Endothelial cell of umbilical vein (primary cell): Measurements from ENCODE around the gene GOLGA2. TPM values are rescaled to one million over a fixed set of nuclear protein-coding genes. Genes with fewer than 3 reads are reported as not detected.

Experiments used
- BruUV-seq: library from RNA; stranded (reverse); fragments of 400-500 nt; replicated peaks from 2 replicates; lab custom pipeline; 2021; lab: Mats Ljungman, UMichigan
- CTCF ChIA-PET: fragments of 300-600, 350-600 bp; sonication (Branson Sonifier 250); formaldehyde crosslinking; loops from one replicate; lab custom pipeline; 2021; ENCODE audit warnings: antibody characterized with exemption, inconsistent platforms; lab: Charles Lee
- POLR2A ChIA-PET: fragments of 300-600, 350-600 bp; sonication (Branson Sonifier 250); formaldehyde crosslinking; loops from one replicate; lab custom pipeline; 2021; ENCODE audit warnings: antibody characterized with exemption, inconsistent platforms; lab: Charles Lee
- DNase-seq: peaks from one replicate; pipeline ENCODE4 v3.0.0-alpha.2; 2011; ENCODE audit warnings: low read depth, low spot score
- FAIRE-seq: peaks from 2 replicates; lab custom pipeline; 2011; peaks lifted over from hg19 to GRCh38; lab: Jason Lieb, UNC
- H2AFZ ChIP-seq: 2 replicates; pipeline ENCODE4 v1.6.0; 2012; ENCODE audit warnings: low read depth, low read length, control low read depth, inconsistent platforms
- H3K27ac ChIP-seq: 2 replicates; pipeline ENCODE4 v1.5.1; 2011; ENCODE audit warnings: low read depth, mild to moderate bottlenecking, control low read depth, low read length, moderate library complexity; ENCODE audit not compliant: insufficient read depth
- H3K27me3 ChIP-seq, 2 experiments: 2 replicates each; pipeline versions ENCODE4 v1.6.0 to v1.6.1; 2011; ENCODE audit warnings: low read length in 2 of 2, mixed read lengths in 1 of 2; ENCODE audit not compliant: control insufficient read depth in 2 of 2, insufficient read depth in 2 of 2
- H3K36me3 ChIP-seq, 2 experiments: 2 replicates in 1 of 2; 3 replicates in 1 of 2; pipeline ENCODE4 v1.5.1; 2011; ENCODE audit warnings: low read length in 2 of 2, mild to moderate bottlenecking in 1 of 2, moderate library complexity in 1 of 2; ENCODE audit not compliant: control insufficient read depth in 2 of 2, insufficient read depth in 2 of 2; ENCODE audit errors: extremely low read depth in 1 of 2
- H3K4me1 ChIP-seq: 3 replicates; pipeline ENCODE4 v1.5.1; 2011; ENCODE audit warnings: mild to moderate bottlenecking, low read length; ENCODE audit not compliant: control insufficient read depth, insufficient read depth; ENCODE audit errors: extremely low read depth
- H3K4me2 ChIP-seq: 2 replicates; pipeline ENCODE4 v1.6.1; 2011; ENCODE audit warnings: low read length, control low read depth, mixed read lengths; ENCODE audit not compliant: insufficient read depth
- H3K4me3 ChIP-seq, 3 experiments: fragments of 200-600 bp in 1 of 3; sonication (generic), shearing (Covaris generic) in 1 of 3; replicated peaks in 1 of 3; 2 replicates each; pipeline ENCODE4 v1.5.1; 2011 to 2016; ENCODE audit warnings: control low read depth in 3 of 3, low read length in 3 of 3, mild to moderate bottlenecking in 2 of 3, inconsistent platforms in 1 of 3, low read depth in 1 of 3, moderate library complexity in 1 of 3; ENCODE audit not compliant: insufficient read depth in 1 of 3
- H3K79me2 ChIP-seq: 2 replicates; pipeline ENCODE4 v1.6.0; 2012; ENCODE audit warnings: low read length, inconsistent platforms; ENCODE audit not compliant: control insufficient read depth, insufficient read depth
- H3K9ac ChIP-seq: replicated peaks from 2 replicates; pipeline ENCODE3; 2011; ENCODE audit warnings: low read length, control low read depth; ENCODE audit not compliant: insufficient read depth; ENCODE audit errors: extremely low read depth
- H3K9me1 ChIP-seq: replicated peaks from 3 replicates; pipeline ENCODE4 v1.6.0; 2011; ENCODE audit warnings: mild to moderate bottlenecking, low read length; ENCODE audit not compliant: control insufficient read depth, insufficient read depth; ENCODE audit errors: extremely low read depth
- H3K9me3 ChIP-seq: replicated peaks from 2 replicates; pipeline ENCODE4 v1.5.1; 2012; ENCODE audit warnings: low read length, inconsistent platforms; ENCODE audit not compliant: control insufficient read depth, insufficient read depth
- H4K20me1 ChIP-seq: replicated peaks from 2 replicates; pipeline ENCODE3; 2011; ENCODE audit warnings: mild to moderate bottlenecking, low read length; ENCODE audit not compliant: control insufficient read depth, insufficient read depth; ENCODE audit errors: extremely low read depth
- EZH2 ChIP-seq: IDR thresholded peaks from 2 replicates; pipeline ENCODE4 v1.6.1; 2012; ENCODE audit warnings: borderline replicate concordance, low read depth, mild to moderate bottlenecking, moderate library complexity, low read length, inconsistent platforms; ENCODE audit not compliant: severe bottlenecking
- FOS ChIP-seq: IDR thresholded peaks from 2 replicates; pipeline ENCODE4 v1.6.1; 2011; ENCODE audit warnings: mild to moderate bottlenecking, low read length, moderate library complexity, borderline replicate concordance; ENCODE audit not compliant: insufficient read depth
- GATA2 ChIP-seq: IDR thresholded peaks from 2 replicates; pipeline ENCODE4 v1.7.0; 2011; ENCODE audit warnings: low read depth, mild to moderate bottlenecking, moderate library complexity, mixed read lengths, low read length; ENCODE audit not compliant: insufficient read length, insufficient read depth
- JUN ChIP-seq: IDR thresholded peaks from 2 replicates; pipeline ENCODE4 v1.6.1; 2011; ENCODE audit warnings: borderline replicate concordance, low read depth; ENCODE audit not compliant: insufficient read length, insufficient read depth
- MAX ChIP-seq: IDR thresholded peaks from 2 replicates; pipeline ENCODE4 v1.6.1; 2011; ENCODE audit not compliant: insufficient read depth, insufficient read length
- MYC ChIP-seq: IDR thresholded peaks from one replicate; pipeline ENCODE4 v1.6.1; 2011; ENCODE audit warnings: mild to moderate bottlenecking, low read depth, low read length
- POLR2A ChIP-seq: IDR thresholded peaks from 2 replicates; pipeline ENCODE4 v1.6.1; 2012; ENCODE audit warnings: low read depth, mild to moderate bottlenecking, control low read depth, low read length
- POLR2AphosphoS5 ChIP-seq: IDR thresholded peaks from 2 replicates; pipeline ENCODE4 v1.6.1; 2012; ENCODE audit warnings: low read depth, mild to moderate bottlenecking, control low read depth, low read length, moderate library complexity; ENCODE audit not compliant: insufficient read depth
- dilution Hi-C: fragments of 300-500 bp; cut with MboI; formaldehyde crosslinking; loops from one replicate; pipeline ENCODE4 v1.15.0; 2019; ENCODE audit warnings: low sequenced_read_pairs; ENCODE audit not compliant: extremely low pct_ligation_motif_present
- intact Hi-C: fragments of 100-400 bp; cut with micrococcal nuclease; formaldehyde crosslinking; loops from one replicate; pipeline ENCODE4 v1.10.0; 2022
- polyA plus RNA-seq, 4 experiments: library from polyadenylated mRNA; depleted of rRNA in 3 of 4; stranded (reverse) in 3 of 4; unstranded in 1 of 4; fragments of >200 nt; gene quantifications; 2 replicates each; pipeline versions ENCODE4 v1.2.1 to v1.2.3, GENCODE V29; 2011 to 2012; ENCODE audit warnings: missing spikeins in 1 of 4
- total RNA-seq: library from RNA; stranded (reverse); gene quantifications from 2 replicates; pipeline ENCODE4 v1.2.3, GENCODE V29; 2021
- TF ChIP-seq, protein P1 (sequence below), 2 donors: IDR thresholded peaks; 1 replicate in 1 of 2; 2 replicates in 1 of 2; pipeline ENCODE4 v1.5.1; 2011; ENCODE audit warnings: low read length in 2 of 2, mild to moderate bottlenecking in 2 of 2, moderate library complexity in 2 of 2, control low read depth in 1 of 2, inconsistent platforms in 1 of 2, low read depth in 1 of 2; ENCODE audit not compliant: insufficient read depth in 1 of 2; ENCODE audit errors: extremely low read depth in 1 of 2

The GOLGA2 gene
- total and polyA plus RNA-seq, 2 donors (not counting 3 experiments of a cell fraction or from before 2014, with no cell fraction given): 52.3 to 114 TPM

- no peaks in the 10 kb centered on the region for H3K9me3 ChIP-seq
- H3K79me2 ChIP-seq: no peaks in the 10 kb centered on the region
- H3K27ac ChIP-seq: no peak overlapping the region
- peaks cover 3 to 13% of the 10 kb centered on the region in 2 experiments for H3K36me3 ChIP-seq
- DNase-seq (no peak), FAIRE-seq (no peak)
- no peaks in the 10 kb centered on the region for H3K9me1 ChIP-seq
- no peak overlapping the region for H2AFZ ChIP-seq
- no peak overlapping the region for H3K4me2 ChIP-seq
- dilution Hi-C loops: no loop called here
- TF ChIP-seq GATA2 (no peak), JUN (no peak), POLR2A (no peak), MAX (no peak), EZH2 (no peak), MYC (no peak), POLR2AphosphoS5 (no peak), FOS (no peak)
- TF ChIP-seq, protein P1, sequence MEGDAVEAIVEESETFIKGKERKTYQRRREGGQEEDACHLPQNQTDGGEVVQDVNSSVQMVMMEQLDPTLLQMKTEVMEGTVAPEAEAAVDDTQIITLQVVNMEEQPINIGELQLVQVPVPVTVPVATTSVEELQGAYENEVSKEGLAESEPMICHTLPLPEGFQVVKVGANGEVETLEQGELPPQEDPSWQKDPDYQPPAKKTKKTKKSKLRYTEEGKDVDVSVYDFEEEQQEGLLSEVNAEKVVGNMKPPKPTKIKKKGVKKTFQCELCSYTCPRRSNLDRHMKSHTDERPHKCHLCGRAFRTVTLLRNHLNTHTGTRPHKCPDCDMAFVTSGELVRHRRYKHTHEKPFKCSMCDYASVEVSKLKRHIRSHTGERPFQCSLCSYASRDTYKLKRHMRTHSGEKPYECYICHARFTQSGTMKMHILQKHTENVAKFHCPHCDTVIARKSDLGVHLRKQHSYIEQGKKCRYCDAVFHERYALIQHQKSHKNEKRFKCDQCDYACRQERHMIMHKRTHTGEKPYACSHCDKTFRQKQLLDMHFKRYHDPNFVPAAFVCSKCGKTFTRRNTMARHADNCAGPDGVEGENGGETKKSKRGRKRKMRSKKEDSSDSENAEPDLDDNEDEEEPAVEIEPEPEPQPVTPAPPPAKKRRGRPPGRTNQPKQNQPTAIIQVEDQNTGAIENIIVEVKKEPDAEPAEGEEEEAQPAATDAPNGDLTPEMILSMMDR (IDR thresholded peaks at IDR 0.05; ENCODE audit: extremely low read depth in 1 of 2, insufficient read depth in 1 of 2, low read depth in 1 of 2, low read length in 2 of 2): no peak
- CTCF ChIA-PET: interaction anchor here (0.9 to 1.2 kb wide), 2 partner anchors 53 kb away, joined by 4 read pairs; no protein-coding TSS in a partner anchor
- no TSS peak for BruUV-seq
- no peak overlapping the region for H3K4me3 ChIP-seq
- no peaks in the 10 kb centered on the region for H4K20me1 ChIP-seq
- no peaks in the 10 kb centered on the region for H3K27me3 ChIP-seq
- H3K9ac ChIP-seq: no peak overlapping the region
- intact Hi-C loops: no loop called here
- H3K4me1 ChIP-seq: no peaks in the 10 kb centered on the region
- POLR2A ChIA-PET: no interaction called here
Observed at GRCh38 chr9:128288273-128289004, 12.6 kb upstream of the GOLGA2 start.
